H1 (cell line): ENCODE results near the gene DEFB123. TPM values are rescaled to one million over a fixed set of nuclear protein-coding genes. Genes with fewer than 3 reads are reported as not detected.

ENCODE experiments used
- CTCF ChIA-PET: fragments of 300-600 bp; sonication (Branson Sonifier 250); formaldehyde crosslinking; loops from one replicate; lab custom pipeline; 2021; ENCODE audit not compliant: partially characterized antibody; lab: Charles Lee
- POLR2A ChIA-PET: fragments of 300-600 bp; sonication (Branson Sonifier 250); formaldehyde crosslinking; loops from one replicate; lab custom pipeline; 2021; ENCODE audit warnings: inconsistent platforms; ENCODE audit not compliant: partially characterized antibody; lab: Charles Lee
- DNase-seq, 2 experiments: peaks; one replicate each; pipeline versions ENCODE4 v3.0.0 to v3.0.0-alpha.2; 2010 to 2022; ENCODE audit warnings: low spot score in 2 of 2, low read depth in 1 of 2, mixed read lengths in 1 of 2
- FAIRE-seq: peaks from 2 replicates; lab custom pipeline; 2011; peaks lifted over from hg19 to GRCh38; lab: Jason Lieb, UNC
- H2AFZ ChIP-seq: 2 replicates; pipeline ENCODE4 v1.8.1; 2012; ENCODE audit warnings: low read length, inconsistent platforms
- H2AK5ac ChIP-seq: 2 replicates; pipeline ENCODE4 v1.6.1; 2013; ENCODE audit warnings: low read depth, low read length
- H2BK120ac ChIP-seq: replicated peaks from 2 replicates; pipeline ENCODE3; 2013; ENCODE audit warnings: low read depth, low read length, inconsistent platforms
- H2BK12ac ChIP-seq: 2 replicates; pipeline ENCODE4 v1.6.1; 2013; ENCODE audit warnings: low read depth, low read length
- H2BK15ac ChIP-seq: 2 replicates; pipeline ENCODE4 v1.6.1; 2013; ENCODE audit warnings: low read length
- H2BK20ac ChIP-seq: 2 replicates; pipeline ENCODE4 v1.6.1; 2013; ENCODE audit warnings: low read length
- H2BK5ac ChIP-seq: 2 replicates; pipeline ENCODE4 v1.6.1; 2013; ENCODE audit warnings: low read depth, low read length
- H3K14ac ChIP-seq: 2 replicates; pipeline ENCODE4 v1.6.1; 2013; ENCODE audit warnings: inconsistent platforms; ENCODE audit not compliant: insufficient read length
- H3K18ac ChIP-seq: 2 replicates; pipeline ENCODE4 v1.6.1; 2013; ENCODE audit warnings: low read length; ENCODE audit errors: extremely low read depth
- H3K23ac ChIP-seq: 2 replicates; pipeline ENCODE4 v1.6.1; 2013; ENCODE audit warnings: inconsistent platforms; ENCODE audit not compliant: insufficient read length
- H3K23me2 ChIP-seq: 2 replicates; pipeline ENCODE4 v1.6.1; 2013; ENCODE audit warnings: low read depth, low read length
- H3K27ac ChIP-seq: 2 replicates; pipeline ENCODE4 v1.6.1; 2011; ENCODE audit warnings: low read depth, low read length, inconsistent platforms
- H3K27me3 ChIP-seq, 4 experiments: replicated peaks in 1 of 4; 1 replicate in 1 of 4; 2 replicates in 3 of 4; pipeline versions ENCODE4 v1.6.1 to v1.8.1; 2011 to 2013; ENCODE audit warnings: low read length in 3 of 4, mild to moderate bottlenecking in 3 of 4, inconsistent platforms in 2 of 4, mixed read lengths in 2 of 4, moderate library complexity in 1 of 4; ENCODE audit not compliant: control insufficient read depth in 3 of 4, insufficient read depth in 3 of 4; ENCODE audit errors: extremely low read depth in 1 of 4
- H3K36me3 ChIP-seq, 4 experiments: 2 replicates each; pipeline versions ENCODE4 v1.6.1 to v1.8.1; 2011 to 2013; ENCODE audit warnings: mild to moderate bottlenecking in 4 of 4, low read length in 3 of 4, moderate library complexity in 2 of 4, control low read depth in 1 of 4, inconsistent platforms in 1 of 4; ENCODE audit not compliant: insufficient read depth in 4 of 4, control insufficient read depth in 2 of 4
- H3K4ac ChIP-seq: replicated peaks from 2 replicates; pipeline ENCODE3; 2013; ENCODE audit warnings: low read length, low read depth, mixed read lengths, inconsistent platforms; ENCODE audit not compliant: insufficient read length
- H3K4me1 ChIP-seq, 4 experiments: replicated peaks in 1 of 4; 1 replicate in 1 of 4; 2 replicates in 3 of 4; pipeline versions ENCODE4 v1.6.1 to v1.8.1; 2011 to 2013; ENCODE audit warnings: low read length in 3 of 4, inconsistent platforms in 2 of 4, mixed read lengths in 1 of 4; ENCODE audit not compliant: insufficient read depth in 4 of 4, control insufficient read depth in 3 of 4
- H3K4me2 ChIP-seq, 2 experiments: 2 replicates each; pipeline versions ENCODE4 v1.6.1 to v1.8.1; 2011 to 2013; ENCODE audit warnings: low read depth in 2 of 2, low read length in 2 of 2, control low read depth in 1 of 2, inconsistent platforms in 1 of 2, mild to moderate bottlenecking in 1 of 2; ENCODE audit not compliant: insufficient read depth in 1 of 2
- H3K4me3 ChIP-seq, 4 experiments: fragments of 200-600, 300-600 bp in 1 of 4; sonication (generic), shearing (Covaris generic), sonication (Bioruptor Twin) in 1 of 4; 2 replicates each; pipeline versions ENCODE4 v1.5.1 to v1.8.1; 2011 to 2016; ENCODE audit warnings: low read length in 4 of 4, low read depth in 3 of 4, control low read depth in 2 of 4, inconsistent platforms in 2 of 4, mild to moderate bottlenecking in 2 of 4, mixed read lengths in 1 of 4, moderate library complexity in 1 of 4; ENCODE audit not compliant: insufficient read depth in 2 of 4; ENCODE audit errors: extremely low read depth in 1 of 4
- H3K56ac ChIP-seq: replicated peaks from 2 replicates; pipeline ENCODE3; 2013; ENCODE audit warnings: low read depth, mild to moderate bottlenecking, mixed read lengths, low read length, inconsistent platforms; ENCODE audit not compliant: insufficient read length
- H3K79me1 ChIP-seq: 2 replicates; pipeline ENCODE4 v1.6.1; 2013; ENCODE audit warnings: low read depth, low read length, control low read depth
- H3K79me2 ChIP-seq, 2 experiments: 2 replicates each; pipeline versions ENCODE4 v1.6.1 to v1.8.1; 2012 to 2013; ENCODE audit warnings: low read length in 2 of 2, mild to moderate bottlenecking in 2 of 2, inconsistent platforms in 1 of 2; ENCODE audit not compliant: insufficient read depth in 2 of 2, control insufficient read depth in 1 of 2
- H3K9ac ChIP-seq, 4 experiments: replicated peaks in 1 of 4; 1 replicate in 1 of 4; 2 replicates in 3 of 4; pipeline versions ENCODE4 v1.6.1 to v1.8.1; 2011 to 2013; ENCODE audit warnings: low read depth in 3 of 4, low read length in 3 of 4, control low read depth in 2 of 4, mild to moderate bottlenecking in 2 of 4, moderate library complexity in 2 of 4, inconsistent platforms in 1 of 4; ENCODE audit errors: extremely low read depth in 1 of 4
- H3K9me3 ChIP-seq, 2 experiments: 2 replicates each; pipeline versions ENCODE4 v1.6.1 to v1.8.1; 2012 to 2013; ENCODE audit warnings: mild to moderate bottlenecking in 2 of 2, moderate library complexity in 2 of 2, control low read depth in 1 of 2, inconsistent platforms in 1 of 2, low read depth in 1 of 2, low read length in 1 of 2, mixed read lengths in 1 of 2; ENCODE audit not compliant: insufficient read depth in 2 of 2
- H4K20me1 ChIP-seq, 2 experiments: replicated peaks in 1 of 2; 2 replicates each; pipeline versions ENCODE3 to v1.8.1; 2011 to 2013; ENCODE audit warnings: inconsistent platforms in 2 of 2, low read length in 2 of 2, mild to moderate bottlenecking in 1 of 2; ENCODE audit not compliant: insufficient read depth in 2 of 2, control insufficient read depth in 1 of 2
- H4K5ac ChIP-seq: 2 replicates; pipeline ENCODE4 v1.6.1; 2013; ENCODE audit warnings: low read length, low read depth, mixed read lengths, inconsistent platforms; ENCODE audit not compliant: insufficient read length
- H4K8ac ChIP-seq: 2 replicates; pipeline ENCODE4 v1.8.0; 2013; ENCODE audit warnings: mild to moderate bottlenecking, moderate library complexity, low read length, inconsistent platforms; ENCODE audit not compliant: insufficient read depth; ENCODE audit errors: extremely low read depth
- H4K91ac ChIP-seq: replicated peaks from 2 replicates; pipeline ENCODE3; 2013; ENCODE audit warnings: low read length, mixed read lengths, inconsistent platforms; ENCODE audit not compliant: insufficient read length
- E2F6 ChIP-seq: IDR thresholded peaks from 2 replicates; pipeline ENCODE4 v1.6.1; 2012; ENCODE audit warnings: inconsistent platforms
- SP2 ChIP-seq: IDR thresholded peaks from 2 replicates; pipeline ENCODE4 v1.6.1; 2012; ENCODE audit warnings: mild to moderate bottlenecking, low read length, inconsistent platforms
- USF2 ChIP-seq: IDR thresholded peaks from 2 replicates; pipeline ENCODE4 v1.6.1; 2011; ENCODE audit warnings: low read length, improper control_type of control experiment
- WGBS, 2 experiments: shearing (Covaris generic) in 1 of 2; methylation state at CpG; one replicate each; pipeline versions ENCODE4 v1.1.6 to v1.1.7; 2013 to 2015; ENCODE audit warnings: low lambda C conversion rate in 2 of 2, mixed read lengths in 2 of 2, inconsistent platforms in 1 of 2, low coverage in 1 of 2, missing lambda C conversion rate in 1 of 2; ENCODE audit not compliant: insufficient replicate concordance in 2 of 2, insufficient coverage in 1 of 2, insufficient read length in 1 of 2; ENCODE audit errors: extremely low coverage in 1 of 2, missing lambda C conversion rate in 1 of 2; 5-methylcytosine and 5-hydroxymethylcytosine counted together
- polyA plus RNA-seq, 7 experiments: library from polyadenylated mRNA; depleted of rRNA in 3 of 7; stranded (reverse) in 5 of 7; unstranded in 2 of 7; fragments of >200 nt in 5 of 7; fragments of 200-250 nt in 2 of 7; gene quantifications; 1 replicate in 5 of 7; 2 replicates in 1 of 7; 4 replicates in 1 of 7; pipeline versions ENCODE4 v1.2.1 to v1.2.3, GENCODE V29; 2011 to 2013; ENCODE audit warnings: missing spikeins in 2 of 7, mixed read lengths in 2 of 7
- total RNA-seq: library from RNA; stranded (reverse); fragmentation: NEBNext Ultra II Directional; extraction: Animal tissue kit (Norgen Biotek cat#: 25700); gene quantifications from 2 replicates; pipeline ENCODE4 v1.2.1, GENCODE V29; 2021

Gene DEFB123
- total and polyA plus RNA-seq, 2 of the 8 experiments (the other 6 are each of a cell fraction or from before 2014, with no cell fraction given): not detected

GRCh38 chr20:31392836-31393235 is 47.6 kb upstream of the DEFB123 start:
- Histone ChIP-seq H3K18ac (no peak overlapping the region), H3K9ac (no peak overlapping the region), H2AK5ac (no peak overlapping the region), H3K14ac (no peak overlapping the region), H3K36me3 (no peaks in the 10 kb centered on the region), H3K9me3 (peaks cover 66 to 79% of the 10 kb centered on the region in 2 experiments), H4K8ac (no peak overlapping the region), H3K4me3 (no peak overlapping the region), H3K56ac (no peak overlapping the region), H4K20me1 (no peaks in the 10 kb centered on the region), H2AFZ (no peak overlapping the region), H3K79me2 (no peaks in the 10 kb centered on the region), H4K91ac (no peak overlapping the region), H3K79me1 (no peaks in the 10 kb centered on the region), H2BK20ac (no peak overlapping the region), H3K23me2 (no peaks in the 10 kb centered on the region; the same call in 1 of the 2 replicates), H2BK12ac (no peak overlapping the region), H3K4ac (no peak overlapping the region), H2BK120ac (no peak overlapping the region), H3K4me2 (no peak overlapping the region), H3K27ac (no peak overlapping the region), H2BK5ac (no peak overlapping the region), H3K4me1 (no peaks in the 10 kb centered on the region), H2BK15ac (no peak overlapping the region), H3K27me3 (no peaks in the 10 kb centered on the region), H3K23ac (no peak overlapping the region), H4K5ac (no peak overlapping the region)
- POLR2A ChIA-PET: interaction anchor here (0.7 kb wide), 1 partner anchor 47 kb away, joined by 4 read pairs; the partner anchor contains the start of gene DEFB123
- CTCF ChIA-PET: no interaction called here
- WGBS, 2 experiments: 62% methylated on average over 2 of the region's 2 CpGs; no CpG with 5 or more reads in 1 of the 2 experiments
- FAIRE-seq (no peak), DNase-seq (no peak)
- no peak for TF ChIP-seq SP2
- no peak for TF ChIP-seq USF2
- TF ChIP-seq E2F6: no peak
